Measurements from ENCODE around the gene BCAS3.

The BCAS3 gene

GRCh38 chr17:61265397-61265796 lies 587.7 kb downstream of the BCAS3 start:
- no peak for DNase-seq
- intact Hi-C loops (cut with DNase I) = no loop called here

GRCh38 chr17:61267847-61268246 lies 590.2 kb downstream of the BCAS3 start:
- no peak for DNase-seq
- intact Hi-C loops (cut with DNase I) = no loop called here

- no peak for DNase-seq
These were observed 597.7 kb downstream of the BCAS3 start for GRCh38 chr17:61275395-61275794.

GRCh38 chr17:61276806-61277205 lies 599.2 kb downstream of the BCAS3 start:
- no peak for DNase-seq
- intact Hi-C loops (cut with DNase I) = no loop called here

More at GRCh38 chr17:61275395-61275794, 597.7 kb downstream of the BCAS3 start:
- intact Hi-C loops (cut with DNase I) = no loop called here

- intact Hi-C loops (cut with DNase I) = no loop called here
- no peak for DNase-seq
These were observed 602.0 kb downstream of the BCAS3 start for GRCh38 chr17:61279476-61280145.

GRCh38 chr17:61280338-61280737 lies 602.7 kb downstream of the BCAS3 start:
- DNase-seq = no peak
- intact Hi-C loops (cut with DNase I) = no loop called here

- intact Hi-C loops (cut with DNase I) = no loop called here
- no peak for DNase-seq
These were observed 603.2 kb downstream of the BCAS3 start for GRCh38 chr17:61280851-61281250.

GRCh38 chr17:61282377-61282776 lies 604.7 kb downstream of the BCAS3 start:
- DNase-seq = no peak
- intact Hi-C loops (cut with DNase I) = no loop called here

- intact Hi-C loops (cut with DNase I) = no loop called here
- DNase-seq = no peak
These were observed 605.4 kb downstream of the BCAS3 start for GRCh38 chr17:61283043-61283442.

- DNase-seq = no peak
- intact Hi-C loops (cut with DNase I) = no loop called here
These were observed 606.5 kb downstream of the BCAS3 start for GRCh38 chr17:61284174-61284573.

GRCh38 chr17:61284746-61285145 lies 607.1 kb downstream of the BCAS3 start:
- no peak for DNase-seq
- intact Hi-C loops (cut with DNase I) = no loop called here

- intact Hi-C loops (cut with DNase I) = no loop called here
- DNase-seq = no peak
These were observed 608.1 kb downstream of the BCAS3 start for GRCh38 chr17:61285526-61286320.

GRCh38 chr17:61286449-61286848 lies 608.8 kb downstream of the BCAS3 start:
- no peak for DNase-seq
- intact Hi-C loops (cut with DNase I) = no loop called here

GRCh38 chr17:61289408-61290385 lies 612.0 kb downstream of the BCAS3 start:
- intact Hi-C loops (cut with DNase I) = no loop called here
- no peak for DNase-seq

- DNase-seq = no peak
- intact Hi-C loops (cut with DNase I) = no loop called here
These were observed 614.0 kb downstream of the BCAS3 start for GRCh38 chr17:61291451-61292285.

GRCh38 chr17:61294286-61294685 lies 616.6 kb downstream of the BCAS3 start:
- intact Hi-C loops (cut with DNase I) = no loop called here
- no peak for DNase-seq

- DNase-seq = no peak
- intact Hi-C loops (cut with DNase I) = no loop called here
These were observed 617.1 kb downstream of the BCAS3 start for GRCh38 chr17:61294777-61295176.

GRCh38 chr17:61296058-61296457 lies 618.4 kb downstream of the BCAS3 start:
- intact Hi-C loops (cut with DNase I) = no loop called here
- DNase-seq = no peak

GRCh38 chr17:61299517-61300513 lies 622.2 kb downstream of the BCAS3 start:
- DNase-seq = no peak
- intact Hi-C loops (cut with DNase I) = no loop called here
